Endothelial cell of umbilical vein (primary cell): ENCODE results near the gene MED22.

ENCODE experiments used
- CTCF ChIP-seq, 2 donors: IDR thresholded peaks; 1 replicate in 1 of 2; 2 replicates in 1 of 2; pipeline ENCODE4 v1.5.1; 2011; ENCODE audit warnings: low read length in 2 of 2, mild to moderate bottlenecking in 2 of 2, moderate library complexity in 2 of 2, control low read depth in 1 of 2, inconsistent platforms in 1 of 2, low read depth in 1 of 2; ENCODE audit not compliant: insufficient read depth in 1 of 2; ENCODE audit errors: extremely low read depth in 1 of 2
- EZH2 ChIP-seq: IDR thresholded peaks from 2 replicates; pipeline ENCODE4 v1.6.1; 2012; ENCODE audit warnings: borderline replicate concordance, low read depth, mild to moderate bottlenecking, moderate library complexity, low read length, inconsistent platforms; ENCODE audit not compliant: severe bottlenecking
- JUN ChIP-seq: IDR thresholded peaks from 2 replicates; pipeline ENCODE4 v1.6.1; 2011; ENCODE audit warnings: borderline replicate concordance, low read depth; ENCODE audit not compliant: insufficient read length, insufficient read depth
- POLR2AphosphoS5 ChIP-seq: IDR thresholded peaks from 2 replicates; pipeline ENCODE4 v1.6.1; 2012; ENCODE audit warnings: low read depth, mild to moderate bottlenecking, control low read depth, low read length, moderate library complexity; ENCODE audit not compliant: insufficient read depth

GRCh38 chr9:133355881-133356357, 8.0 kb upstream of the MED22 start:
- TF ChIP-seq CTCF (IDR thresholded peaks at IDR 0.05; ENCODE audit: extremely low read depth in 1 of 2, insufficient read depth in 1 of 2, low read depth in 1 of 2, low read length in 2 of 2) (peak in 1 of 2 donors; percentile 9), POLR2AphosphoS5 (no peak), EZH2 (no peak), JUN (no peak)
